Activated CD8-positive, alpha-beta memory T cell treated with anti-CD3 and anti-CD28 coated beads for 4 hours (primary cell): ENCODE data around the gene MAP3K6.
A peak's percentile ranks its signal among the peaks of the same experiment; 100 is the strongest.
"Not testable (repeated sequence)": the region's sequence is repeated elsewhere in the genome, so short reads cannot be mapped to it uniquely, and the experiment has no call there.

Experiments
- DNase-seq, 2 donors: peaks; one replicate each; pipeline ENCODE4 v3.0.0-alpha.2; 2020; ENCODE audit warnings: low read depth in 2 of 2

Gene MAP3K6

GRCh38 chr1:27397749-27398148, 31.0 kb upstream of the MAP3K6 start:
- DNase-seq: no peak

GRCh38 chr1:27397110-27397509, 30.3 kb upstream of the MAP3K6 start:
- DNase-seq: no peak

- peak; percentile 50 to 60 for DNase-seq
Observed at GRCh38 chr1:27395441-27396195, 28.9 kb upstream of the MAP3K6 start.

GRCh38 chr1:27394925-27395324, 28.2 kb upstream of the MAP3K6 start:
- DNase-seq: no peak

GRCh38 chr1:27394282-27394658, 27.5 kb upstream of the MAP3K6 start:
- no peak for DNase-seq

- DNase-seq: no peak
Observed at GRCh38 chr1:27393641-27394281, 27.0 kb upstream of the MAP3K6 start.

GRCh38 chr1:27392778-27393635, 26.2 kb upstream of the MAP3K6 start:
- DNase-seq: no peak

- DNase-seq: peak; percentile 86 to 89
Observed at GRCh38 chr1:27392096-27392777, 25.5 kb upstream of the MAP3K6 start, which contains the start of gene GPR3. Gene GPR3 (plus strand): TSS chr1:27392622. CDS start chr1:27393799, 1,177 bp downstream.

- DNase-seq: no peak
Observed at GRCh38 chr1:27391511-27392095, 24.8 kb upstream of the MAP3K6 start.

- DNase-seq: peak; percentile 44 to 46
Observed at GRCh38 chr1:27388337-27389005, 21.7 kb upstream of the MAP3K6 start.

- DNase-seq: not testable (repeated sequence)
Observed at GRCh38 chr1:27384797-27385196, 18.0 kb upstream of the MAP3K6 start.

- no peak for DNase-seq
Observed at GRCh38 chr1:27383661-27384060, 16.9 kb upstream of the MAP3K6 start.

GRCh38 chr1:27383039-27383605, 16.4 kb upstream of the MAP3K6 start, which contains the start of gene CD164L2:
Gene CD164L2 (minus strand): TSS chr1:27383333. CDS start chr1:27383239, 94 bp downstream.
- no peak for DNase-seq

- no peak for DNase-seq
Observed at GRCh38 chr1:27381969-27382762, 15.4 kb upstream of the MAP3K6 start.

GRCh38 chr1:27380766-27381733, 14.3 kb upstream of the MAP3K6 start:
- DNase-seq: no peak

GRCh38 chr1:27380224-27380623, 13.5 kb upstream of the MAP3K6 start:
- DNase-seq: no peak

- DNase-seq: no peak
Observed at GRCh38 chr1:27379564-27380122, 12.9 kb upstream of the MAP3K6 start.
